ENCODE results near the gene SOST.

SOST gene

DNA sequence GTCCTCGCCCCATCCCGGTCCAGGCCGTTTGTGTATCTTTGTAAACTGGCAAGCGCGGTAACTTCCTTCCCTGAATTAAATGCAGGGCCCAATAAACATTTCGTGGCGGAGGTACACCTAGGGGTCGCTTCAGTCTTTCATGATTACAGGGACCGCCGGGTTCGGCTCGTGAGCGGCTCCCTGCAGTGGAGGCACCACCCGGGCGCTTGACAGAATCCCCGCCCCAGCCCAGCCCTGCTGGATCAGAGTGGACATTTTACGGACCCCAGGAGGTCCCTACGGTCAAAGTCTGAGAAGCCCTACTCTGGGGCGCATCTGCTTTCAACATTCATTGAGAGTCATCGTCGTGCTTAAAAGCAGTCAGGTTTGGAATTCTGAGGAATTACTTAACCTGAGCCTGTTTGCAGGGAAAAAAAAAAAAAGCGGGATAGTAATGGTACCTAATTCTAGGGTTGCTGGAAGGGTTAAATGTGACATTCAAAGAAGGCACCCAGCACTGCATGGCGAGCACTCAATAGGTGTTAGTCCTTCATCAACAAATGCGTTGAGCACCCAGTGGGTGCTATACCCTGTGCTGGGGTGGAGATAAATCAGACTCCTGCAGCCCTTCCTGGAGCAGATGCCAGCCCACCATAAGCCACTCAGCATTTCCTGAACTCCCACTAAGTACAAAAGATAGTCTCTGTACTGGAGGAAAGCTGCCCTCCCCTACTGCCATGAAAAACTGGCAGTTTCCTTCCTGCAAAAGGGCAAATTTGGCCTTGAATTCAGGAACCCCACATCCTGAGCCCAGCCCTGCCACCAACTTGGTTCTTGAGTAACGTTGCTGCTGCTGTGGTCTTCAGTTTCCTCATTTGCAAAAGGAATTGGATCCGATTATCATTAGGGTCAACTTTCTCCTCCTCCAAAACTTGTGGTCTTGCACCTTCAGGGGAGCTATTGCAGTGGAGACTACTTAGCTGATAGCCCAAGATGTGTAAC lies 20.8 kb upstream of the SOST start (continued):
- TF ChIP-seq, protein P1, sequence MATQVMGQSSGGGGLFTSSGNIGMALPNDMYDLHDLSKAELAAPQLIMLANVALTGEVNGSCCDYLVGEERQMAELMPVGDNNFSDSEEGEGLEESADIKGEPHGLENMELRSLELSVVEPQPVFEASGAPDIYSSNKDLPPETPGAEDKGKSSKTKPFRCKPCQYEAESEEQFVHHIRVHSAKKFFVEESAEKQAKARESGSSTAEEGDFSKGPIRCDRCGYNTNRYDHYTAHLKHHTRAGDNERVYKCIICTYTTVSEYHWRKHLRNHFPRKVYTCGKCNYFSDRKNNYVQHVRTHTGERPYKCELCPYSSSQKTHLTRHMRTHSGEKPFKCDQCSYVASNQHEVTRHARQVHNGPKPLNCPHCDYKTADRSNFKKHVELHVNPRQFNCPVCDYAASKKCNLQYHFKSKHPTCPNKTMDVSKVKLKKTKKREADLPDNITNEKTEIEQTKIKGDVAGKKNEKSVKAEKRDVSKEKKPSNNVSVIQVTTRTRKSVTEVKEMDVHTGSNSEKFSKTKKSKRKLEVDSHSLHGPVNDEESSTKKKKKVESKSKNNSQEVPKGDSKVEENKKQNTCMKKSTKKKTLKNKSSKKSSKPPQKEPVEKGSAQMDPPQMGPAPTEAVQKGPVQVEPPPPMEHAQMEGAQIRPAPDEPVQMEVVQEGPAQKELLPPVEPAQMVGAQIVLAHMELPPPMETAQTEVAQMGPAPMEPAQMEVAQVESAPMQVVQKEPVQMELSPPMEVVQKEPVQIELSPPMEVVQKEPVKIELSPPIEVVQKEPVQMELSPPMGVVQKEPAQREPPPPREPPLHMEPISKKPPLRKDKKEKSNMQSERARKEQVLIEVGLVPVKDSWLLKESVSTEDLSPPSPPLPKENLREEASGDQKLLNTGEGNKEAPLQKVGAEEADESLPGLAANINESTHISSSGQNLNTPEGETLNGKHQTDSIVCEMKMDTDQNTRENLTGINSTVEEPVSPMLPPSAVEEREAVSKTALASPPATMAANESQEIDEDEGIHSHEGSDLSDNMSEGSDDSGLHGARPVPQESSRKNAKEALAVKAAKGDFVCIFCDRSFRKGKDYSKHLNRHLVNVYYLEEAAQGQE (tag by site-specific recombination; IDR thresholded peaks at IDR 0.05), result no peak
- no peak for TF ChIP-seq INSM2 (tag by site-specific recombination; IDR thresholded peaks at IDR 0.05)
- TF ChIP-seq, protein P2, sequence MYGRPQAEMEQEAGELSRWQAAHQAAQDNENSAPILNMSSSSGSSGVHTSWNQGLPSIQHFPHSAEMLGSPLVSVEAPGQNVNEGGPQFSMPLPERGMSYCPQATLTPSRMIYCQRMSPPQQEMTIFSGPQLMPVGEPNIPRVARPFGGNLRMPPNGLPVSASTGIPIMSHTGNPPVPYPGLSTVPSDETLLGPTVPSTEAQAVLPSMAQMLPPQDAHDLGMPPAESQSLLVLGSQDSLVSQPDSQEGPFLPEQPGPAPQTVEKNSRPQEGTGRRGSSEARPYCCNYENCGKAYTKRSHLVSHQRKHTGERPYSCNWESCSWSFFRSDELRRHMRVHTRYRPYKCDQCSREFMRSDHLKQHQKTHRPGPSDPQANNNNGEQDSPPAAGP (tag by site-specific recombination; IDR thresholded peaks at IDR 0.05), result 0 out of 2 replicates have a peak, but pooled peaks have one; percentile 14
- TF ChIP-seq ZNF76 (tag by site-specific recombination; IDR thresholded peaks at IDR 0.05; ENCODE audit: borderline replicate concordance, low read depth), result no peak
- TF ChIP-seq GLIS1 (tag by site-specific recombination; IDR thresholded peaks at IDR 0.05), result peak; percentile 87
- TF ChIP-seq PBX3 (CRISPR knock-in tag; IDR thresholded peaks at IDR 0.05), result no peak
- TF ChIP-seq ZNF610 (tag by site-specific recombination; IDR thresholded peaks at IDR 0.05; ENCODE audit: borderline replicate concordance), result no peak
- no peak for TF ChIP-seq ZNF585B (tag by site-specific recombination; IDR thresholded peaks at IDR 0.05)
- TF ChIP-seq BCL11B (tag by site-specific recombination; IDR thresholded peaks at IDR 0.05; ENCODE audit: low read depth), result no peak
- no peak for TF ChIP-seq MYNN (tag by site-specific recombination; IDR thresholded peaks at IDR 0.05; ENCODE audit: borderline replicate concordance)
- TF ChIP-seq, protein P3, sequence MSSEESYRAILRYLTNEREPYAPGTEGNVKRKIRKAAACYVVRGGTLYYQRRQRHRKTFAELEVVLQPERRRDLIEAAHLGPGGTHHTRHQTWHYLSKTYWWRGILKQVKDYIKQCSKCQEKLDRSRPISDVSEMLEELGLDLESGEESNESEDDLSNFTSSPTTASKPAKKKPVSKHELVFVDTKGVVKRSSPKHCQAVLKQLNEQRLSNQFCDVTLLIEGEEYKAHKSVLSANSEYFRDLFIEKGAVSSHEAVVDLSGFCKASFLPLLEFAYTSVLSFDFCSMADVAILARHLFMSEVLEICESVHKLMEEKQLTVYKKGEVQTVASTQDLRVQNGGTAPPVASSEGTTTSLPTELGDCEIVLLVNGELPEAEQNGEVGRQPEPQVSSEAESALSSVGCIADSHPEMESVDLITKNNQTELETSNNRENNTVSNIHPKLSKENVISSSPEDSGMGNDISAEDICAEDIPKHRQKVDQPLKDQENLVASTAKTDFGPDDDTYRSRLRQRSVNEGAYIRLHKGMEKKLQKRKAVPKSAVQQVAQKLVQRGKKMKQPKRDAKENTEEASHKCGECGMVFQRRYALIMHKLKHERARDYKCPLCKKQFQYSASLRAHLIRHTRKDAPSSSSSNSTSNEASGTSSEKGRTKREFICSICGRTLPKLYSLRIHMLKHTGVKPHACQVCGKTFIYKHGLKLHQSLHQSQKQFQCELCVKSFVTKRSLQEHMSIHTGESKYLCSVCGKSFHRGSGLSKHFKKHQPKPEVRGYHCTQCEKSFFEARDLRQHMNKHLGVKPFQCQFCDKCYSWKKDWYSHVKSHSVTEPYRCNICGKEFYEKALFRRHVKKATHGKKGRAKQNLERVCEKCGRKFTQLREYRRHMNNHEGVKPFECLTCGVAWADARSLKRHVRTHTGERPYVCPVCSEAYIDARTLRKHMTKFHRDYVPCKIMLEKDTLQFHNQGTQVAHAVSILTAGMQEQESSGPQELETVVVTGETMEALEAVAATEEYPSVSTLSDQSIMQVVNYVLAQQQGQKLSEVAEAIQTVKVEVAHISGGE (tag by site-specific recombination; conservative IDR thresholded peaks at IDR 0.05; ENCODE audit: low read depth), result no peak
- no peak for TF ChIP-seq ZNF274 (IDR thresholded peaks at IDR 0.05; ENCODE audit: low read length)
- TF ChIP-seq ZNF274 (tag by site-specific recombination; IDR thresholded peaks at IDR 0.05; ENCODE audit: borderline replicate concordance), result no peak
- peak; percentile 27; the same call in 1 of the 2 replicates for TF ChIP-seq ZBTB10 (tag by site-specific recombination; IDR thresholded peaks at IDR 0.05)
- no peak for TF ChIP-seq ZNF658 (tag by site-specific recombination; IDR thresholded peaks at IDR 0.05)
- TF ChIP-seq OVOL3 (tag by site-specific recombination; IDR thresholded peaks at IDR 0.05), result no peak
- TF ChIP-seq ZBTB49 (tag by site-specific recombination; IDR thresholded peaks at IDR 0.05; ENCODE audit: low read depth), result no peak
- no peak for TF ChIP-seq ZNF248 (tag by site-specific recombination; IDR thresholded peaks at IDR 0.05)
- TF ChIP-seq ZNF623 (tag by site-specific recombination; IDR thresholded peaks at IDR 0.05), result no peak
- TF ChIP-seq PRDM1 (tag by site-specific recombination; IDR thresholded peaks at IDR 0.05), result no peak
- TF ChIP-seq ZNF426 (tag by site-specific recombination; IDR thresholded peaks at IDR 0.05), result no peak
